C4-2B (cell line): ENCODE results near the gene KRTAP10-12.

Experiments
- H3K27ac ChIP-seq: fragments of 450-650 bp; 2 replicates; pipeline ENCODE4 v1.5.1; 2017
- ZFX ChIP-seq: fragments of 450-650 bp; IDR thresholded peaks from 2 replicates; pipeline ENCODE4 v1.6.1; 2017
- TF ChIP-seq, protein P1 (sequence below): fragments of 450-650 bp; conservative IDR thresholded peaks from 2 replicates; pipeline ENCODE4 v1.5.1; 2017; ENCODE audit warnings: mild to moderate bottlenecking

KRTAP10-12 gene

GRCh38 chr21:44708866-44709425, 12.0 kb downstream of the KRTAP10-12 start:
- H3K27ac ChIP-seq: no peak overlapping the region; the same call in 1 of the 2 replicates
- TF ChIP-seq ZFX: no peak
- TF ChIP-seq, protein P1, sequence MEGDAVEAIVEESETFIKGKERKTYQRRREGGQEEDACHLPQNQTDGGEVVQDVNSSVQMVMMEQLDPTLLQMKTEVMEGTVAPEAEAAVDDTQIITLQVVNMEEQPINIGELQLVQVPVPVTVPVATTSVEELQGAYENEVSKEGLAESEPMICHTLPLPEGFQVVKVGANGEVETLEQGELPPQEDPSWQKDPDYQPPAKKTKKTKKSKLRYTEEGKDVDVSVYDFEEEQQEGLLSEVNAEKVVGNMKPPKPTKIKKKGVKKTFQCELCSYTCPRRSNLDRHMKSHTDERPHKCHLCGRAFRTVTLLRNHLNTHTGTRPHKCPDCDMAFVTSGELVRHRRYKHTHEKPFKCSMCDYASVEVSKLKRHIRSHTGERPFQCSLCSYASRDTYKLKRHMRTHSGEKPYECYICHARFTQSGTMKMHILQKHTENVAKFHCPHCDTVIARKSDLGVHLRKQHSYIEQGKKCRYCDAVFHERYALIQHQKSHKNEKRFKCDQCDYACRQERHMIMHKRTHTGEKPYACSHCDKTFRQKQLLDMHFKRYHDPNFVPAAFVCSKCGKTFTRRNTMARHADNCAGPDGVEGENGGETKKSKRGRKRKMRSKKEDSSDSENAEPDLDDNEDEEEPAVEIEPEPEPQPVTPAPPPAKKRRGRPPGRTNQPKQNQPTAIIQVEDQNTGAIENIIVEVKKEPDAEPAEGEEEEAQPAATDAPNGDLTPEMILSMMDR: no peak

DNA sequence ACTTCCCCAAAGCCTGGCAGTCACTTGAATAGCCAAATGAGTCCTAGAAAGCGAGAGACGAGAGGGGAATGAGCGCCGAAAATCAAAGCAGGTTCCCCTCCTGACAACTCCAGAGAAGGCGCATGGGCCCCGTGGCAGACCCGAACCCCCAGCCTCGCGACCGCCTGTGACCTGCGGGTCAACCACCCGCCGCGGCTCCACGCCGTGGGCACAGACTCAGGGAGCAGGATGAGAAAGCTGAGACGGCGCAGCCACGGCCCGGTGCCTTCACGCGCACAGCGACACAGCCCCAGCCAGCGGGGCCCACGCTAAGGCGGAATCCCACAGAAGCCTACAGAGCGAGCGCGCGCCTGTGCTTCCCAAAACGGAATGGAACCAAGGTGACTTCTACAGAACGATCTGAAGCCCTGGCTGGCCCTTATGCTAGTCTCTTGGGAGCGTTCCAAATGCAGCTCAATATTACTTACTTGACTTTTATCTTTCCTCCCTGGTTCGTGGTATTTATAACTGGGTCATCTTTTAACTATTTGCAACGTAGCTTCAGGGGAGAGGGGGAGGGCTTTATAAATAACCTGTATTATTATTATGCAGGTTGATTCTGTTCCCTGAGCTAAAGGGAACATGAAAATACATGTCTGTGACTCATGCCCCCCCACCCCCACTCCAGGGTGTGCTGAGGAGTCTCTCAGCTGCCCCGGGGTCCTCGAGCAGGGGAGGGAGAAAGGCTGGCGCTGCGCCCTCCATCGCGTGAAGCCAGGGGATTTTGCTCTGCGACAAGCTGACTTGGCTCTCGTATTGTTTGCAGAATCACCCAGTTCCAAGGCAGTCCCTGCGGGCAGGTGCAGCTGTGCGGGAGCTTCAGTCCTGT, 12.7 kb downstream of the KRTAP10-12 start:
- no peak for TF ChIP-seq ZFX
- TF ChIP-seq, protein P1: no peak

DNA sequence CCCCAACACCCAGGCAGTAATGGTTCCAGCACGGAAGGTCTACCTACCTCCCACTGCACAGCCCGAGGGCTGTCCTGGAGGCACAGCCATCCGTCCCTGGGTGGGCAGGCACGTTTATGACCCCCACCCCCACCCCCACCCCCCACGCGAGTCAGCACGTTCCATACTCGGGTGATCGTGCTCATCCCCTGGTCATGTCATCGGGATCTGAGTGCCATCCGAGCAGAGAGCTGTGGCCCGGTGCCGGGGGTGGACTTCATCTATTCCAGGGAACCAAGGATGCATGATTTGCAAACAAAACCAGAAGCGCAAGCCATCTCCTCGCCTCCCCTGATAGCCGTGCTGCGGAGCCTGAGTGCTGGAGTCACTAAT, 13.3 kb downstream of the KRTAP10-12 start:
- H3K27ac ChIP-seq: no peak overlapping the region
- TF ChIP-seq, protein P1: no peak
- TF ChIP-seq ZFX: no peak

More for the DNA sequence above, 12.7 kb downstream of the KRTAP10-12 start:
- no peak overlapping the region; the same call in 1 of the 2 replicates for H3K27ac ChIP-seq

GRCh38 chr21:44710756-44711326, 13.9 kb downstream of the KRTAP10-12 start:
- TF ChIP-seq, protein P1: no peak
- no peak for TF ChIP-seq ZFX
- H3K27ac ChIP-seq: no peak overlapping the region; the same call in 1 of the 2 replicates

DNA sequence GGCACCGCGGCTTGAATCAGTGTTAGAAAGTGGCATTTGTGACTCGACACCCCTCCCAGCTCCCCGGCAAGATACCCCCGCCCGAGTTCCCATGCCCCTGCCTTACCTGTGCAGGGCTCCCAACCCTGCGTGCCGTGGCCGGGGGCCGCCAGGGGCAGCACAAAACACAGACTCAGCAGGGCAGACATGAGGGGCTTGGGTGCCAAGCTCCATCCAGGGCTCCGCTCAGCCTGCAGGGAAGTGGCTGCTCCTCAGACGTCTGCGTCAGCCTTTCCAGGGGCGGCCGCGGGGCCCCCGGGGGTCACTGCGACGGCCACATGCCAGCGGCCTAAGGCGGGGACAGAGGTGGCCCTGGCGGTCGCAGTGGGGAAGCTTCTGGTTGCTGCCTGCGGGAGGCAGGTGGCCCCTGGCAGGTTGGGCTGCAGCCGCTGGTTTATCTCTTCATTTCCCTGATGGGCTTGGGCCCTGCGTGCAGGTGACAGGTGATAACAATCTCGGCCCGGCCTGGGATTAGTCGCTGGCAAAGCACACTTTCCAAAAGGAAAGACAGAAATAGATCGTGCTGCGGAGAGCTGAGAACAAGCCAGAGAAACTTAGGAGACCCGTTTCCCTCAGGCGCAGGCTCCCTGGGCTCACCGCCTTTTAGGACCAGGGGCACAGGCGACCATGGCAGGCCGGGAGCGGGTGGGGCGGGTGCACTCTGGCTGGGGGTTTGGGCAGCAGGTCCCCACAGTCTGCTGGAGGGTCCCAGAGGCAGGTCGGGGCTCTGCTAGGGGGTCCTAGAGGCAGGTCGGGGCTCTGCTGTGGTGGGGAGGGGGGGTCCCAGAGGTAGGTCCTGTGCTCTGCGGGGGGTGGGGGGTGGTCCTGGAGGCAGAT, 14.6 kb downstream of the KRTAP10-12 start, which contains the start of gene TSPEAR:
Gene TSPEAR (minus strand): TSS at position 246 of the 876 bp plus-strand sequence. CDS start 58 bp downstream, at position 188.
- TF ChIP-seq ZFX: no peak
- TF ChIP-seq, protein P1: no peak; the same call in 1 of the 2 replicates

GRCh38 chr21:44712203-44713028, 15.4 kb downstream of the KRTAP10-12 start:
- TF ChIP-seq, protein P1: no peak
- TF ChIP-seq ZFX: no peak
- H3K27ac ChIP-seq: peak overlapping the region; percentile 1; the same call in 1 of the 2 replicates

More for the DNA sequence above, 14.6 kb downstream of the KRTAP10-12 start, which contains the start of gene TSPEAR:
- H3K27ac ChIP-seq: peak within 1 kb of the TSS; percentile 1; the same call in 1 of the 2 replicates
